Fibroblast of lung (primary cell): Measurements from ENCODE around the gene SPC24. TPM values are rescaled to one million over a fixed set of nuclear protein-coding genes. Genes with fewer than 3 reads are reported as not detected.
A peak's percentile ranks its signal among the peaks of the same experiment; 100 is the strongest.
"Not testable (repeated sequence)": the region's sequence is repeated elsewhere in the genome, so short reads cannot be mapped to it uniquely, and the experiment has no call there.

Experiments
- DNase-seq, 2 donors: peaks; one replicate each; pipeline versions ENCODE4 v3.0.0 to v3.0.0-alpha.2; 2010; ENCODE audit warnings: low read depth in 2 of 2
- H2AFZ ChIP-seq: 2 replicates; pipeline ENCODE4 v1.5.1; 2012; ENCODE audit warnings: low read length, control low read depth, inconsistent platforms
- H3K27ac ChIP-seq: 2 replicates; pipeline ENCODE4 v1.5.1; 2011; ENCODE audit warnings: low read length, control low read depth; ENCODE audit not compliant: insufficient read depth
- H3K27me3 ChIP-seq: 2 replicates; pipeline ENCODE4 v1.5.1; 2011; ENCODE audit warnings: mild to moderate bottlenecking, low read length; ENCODE audit not compliant: control insufficient read depth, insufficient read depth
- H3K36me3 ChIP-seq: 2 replicates; pipeline ENCODE4 v1.5.1; 2011; ENCODE audit warnings: low read length; ENCODE audit not compliant: control insufficient read depth, insufficient read depth
- H3K4me1 ChIP-seq: 2 replicates; pipeline ENCODE4 v1.5.1; 2011; ENCODE audit warnings: low read length; ENCODE audit not compliant: control insufficient read depth, insufficient read depth; ENCODE audit errors: extremely low read depth
- H3K4me2 ChIP-seq: 2 replicates; pipeline ENCODE4 v1.5.1; 2011; ENCODE audit warnings: low read length, control low read depth; ENCODE audit not compliant: insufficient read depth; ENCODE audit errors: extremely low read depth
- H3K4me3 ChIP-seq, 4 experiments: fragments of 200-600 bp in 1 of 4; sonication (generic) in 1 of 4; replicated peaks in 1 of 4; 2 replicates each; pipeline ENCODE4 v1.5.1; 2011 to 2016; ENCODE audit warnings: low read length in 4 of 4, low read depth in 3 of 4, mild to moderate bottlenecking in 3 of 4, control low read depth in 2 of 4, inconsistent platforms in 1 of 4, mixed read lengths in 1 of 4; ENCODE audit not compliant: insufficient read depth in 1 of 4; ENCODE audit errors: control extremely low read depth in 1 of 4
- H3K79me2 ChIP-seq: 2 replicates; pipeline ENCODE4 v1.5.1; 2012; ENCODE audit warnings: mild to moderate bottlenecking, low read length, inconsistent platforms; ENCODE audit not compliant: control insufficient read depth, insufficient read depth
- H3K9ac ChIP-seq: 2 replicates; pipeline ENCODE4 v1.5.1; 2011; ENCODE audit warnings: mild to moderate bottlenecking, low read length, control low read depth; ENCODE audit not compliant: insufficient read depth
- H3K9me3 ChIP-seq: 2 replicates; pipeline ENCODE4 v1.5.1; 2012; ENCODE audit warnings: low read depth, low read length; ENCODE audit not compliant: control insufficient read depth, insufficient read depth
- H4K20me1 ChIP-seq: 2 replicates; pipeline ENCODE4 v1.5.1; 2011; ENCODE audit warnings: low read length; ENCODE audit not compliant: control insufficient read depth, insufficient read depth; ENCODE audit errors: extremely low read depth
- CTCF ChIP-seq, 2 donors: IDR thresholded peaks in 1 of 2; conservative IDR thresholded peaks in 1 of 2; 1 replicate in 1 of 2; 2 replicates in 1 of 2; pipeline ENCODE4 v1.5.1; 2011 to 2012; ENCODE audit warnings: low read length in 2 of 2, control low read depth in 1 of 2, inconsistent platforms in 1 of 2, low read depth in 1 of 2, mild to moderate bottlenecking in 1 of 2
- EZH2 ChIP-seq: IDR thresholded peaks from 2 replicates; pipeline ENCODE4 v1.5.1; 2012; ENCODE audit warnings: low read length, control low read depth, mild to moderate bottlenecking; ENCODE audit errors: missing control alignments
- polyA plus RNA-seq, 2 donors: library from polyadenylated mRNA; depleted of rRNA in 1 of 2; stranded (reverse) in 1 of 2; unstranded in 1 of 2; fragments of >200 nt; gene quantifications; 2 replicates each; pipeline ENCODE4 v1.2.1, GENCODE V29; 2011 to 2012; ENCODE audit warnings: missing spikeins in 1 of 2
- total RNA-seq: library from RNA; depleted of rRNA; stranded (reverse); fragments of >200 nt; gene quantifications from 2 replicates; pipeline ENCODE4 v1.2.1, GENCODE V29; 2014

The SPC24 gene
- total and polyA plus RNA-seq, 2 donors (not counting 1 experiment from before 2014, with no cell fraction given): 8.1 to 32.0 TPM

GRCh38 chr19:11180346-11180745 lies 24.8 kb upstream of the SPC24 start:
- Histone ChIP-seq H3K27me3 (no peaks in the 10 kb centered on the region), H2AFZ (no peak overlapping the region), H4K20me1 (no peaks in the 10 kb centered on the region), H3K4me2 (no peak overlapping the region), H3K9me3 (no peaks in the 10 kb centered on the region), H3K27ac (peak overlapping the region; percentile 18), H3K4me1 (peaks cover 11% of the 10 kb centered on the region), H3K4me3 (peak overlapping the region in 1 of 4 experiments; percentile 10), H3K79me2 (peaks cover 32% of the 10 kb centered on the region), H3K36me3 (peaks cover 31% of the 10 kb centered on the region), H3K9ac (no peak overlapping the region)
- no peak for TF ChIP-seq CTCF (conservative IDR thresholded peaks at IDR 0.05 in 1 of 2, IDR thresholded peaks at IDR 0.05 in 1 of 2; ENCODE audit: low read depth in 1 of 2, low read length in 2 of 2)
- no peak for TF ChIP-seq EZH2
- DNase-seq: no peak

GRCh38 chr19:11179716-11180297 lies 24.2 kb upstream of the SPC24 start:
- no peaks in the 10 kb centered on the region for H3K9me3 ChIP-seq
- H3K79me2 ChIP-seq: peaks cover 32% of the 10 kb centered on the region
- no peak overlapping the region for H3K9ac ChIP-seq
- no peak overlapping the region for H3K4me2 ChIP-seq
- H3K27ac ChIP-seq: peak overlapping the region; percentile 47
- H3K36me3 ChIP-seq: peaks cover 30% of the 10 kb centered on the region
- H4K20me1 ChIP-seq: no peaks in the 10 kb centered on the region
- peaks cover 11% of the 10 kb centered on the region for H3K4me1 ChIP-seq
- H2AFZ ChIP-seq: no peak overlapping the region
- TF ChIP-seq CTCF (conservative IDR thresholded peaks at IDR 0.05 in 1 of 2, IDR thresholded peaks at IDR 0.05 in 1 of 2; ENCODE audit: low read depth in 1 of 2, low read length in 2 of 2) (no peak), EZH2 (no peak)
- H3K4me3 ChIP-seq: peak overlapping the region in 1 of 4 experiments; percentile 10
- no peaks in the 10 kb centered on the region for H3K27me3 ChIP-seq
- no peak for DNase-seq

GRCh38 chr19:11179145-11179465 lies 23.5 kb upstream of the SPC24 start:
- Histone ChIP-seq H3K79me2 (peaks cover 30% of the 10 kb centered on the region), H3K36me3 (peaks cover 34% of the 10 kb centered on the region), H3K4me1 (peaks cover 11% of the 10 kb centered on the region), H3K27ac (peak overlapping the region; percentile 47)
- H3K4me2 ChIP-seq, H3K9ac ChIP-seq, H3K9me3 ChIP-seq, H2AFZ ChIP-seq, H3K27me3 ChIP-seq, H3K4me3 ChIP-seq, H4K20me1 ChIP-seq, DNase-seq: not testable (repeated sequence)
